ENCODE data around the gene B4GALNT4. TPM values are rescaled to one million over a fixed set of nuclear protein-coding genes. Genes with fewer than 3 reads are reported as not detected.
"Not testable (repeated sequence)": the region's sequence is repeated elsewhere in the genome, so short reads cannot be mapped to it uniquely, and the experiment has no call there.

The B4GALNT4 gene
- total and polyA plus RNA-seq, 2 of the 4 experiments (the other 2 are of a cell fraction), result 5.2 to 38.6 TPM

DNA sequence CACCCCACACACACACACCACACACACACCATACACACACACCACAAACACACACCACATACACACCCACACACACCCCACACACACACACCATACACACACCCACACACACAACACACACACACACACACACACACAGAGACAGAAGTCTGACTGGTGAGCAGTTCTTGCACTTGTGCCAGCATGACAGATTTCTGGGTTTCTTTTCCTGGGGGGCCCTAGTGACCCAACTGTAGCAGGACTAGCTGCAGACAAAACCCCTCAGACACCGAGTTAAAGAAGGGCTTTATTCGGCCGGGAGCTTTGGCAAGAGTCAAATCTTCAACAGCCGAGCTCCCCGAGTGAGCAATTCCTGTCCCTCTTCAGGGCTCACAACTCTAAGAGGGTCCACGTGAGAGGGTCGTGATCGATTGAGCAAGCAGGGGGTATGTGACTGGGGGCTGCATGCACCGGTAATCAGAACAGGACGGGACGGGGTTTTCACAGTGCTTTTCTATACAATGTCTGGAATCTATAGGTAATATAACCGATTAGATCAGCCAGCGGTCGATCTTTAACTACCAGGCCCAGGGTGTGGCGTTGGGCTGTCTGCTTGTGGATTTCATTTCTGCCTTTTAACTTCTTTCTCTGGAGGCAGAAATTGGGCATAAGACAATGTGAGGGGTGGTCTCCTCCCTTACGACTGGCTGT, 19.1 kb upstream of the B4GALNT4 start:
- H3K4me1 ChIP-seq (ENCODE audit: control insufficient read depth, insufficient read depth, low read length); H3K9me1 ChIP-seq (ENCODE audit: insufficient read depth, low read length); H4K20me1 ChIP-seq (ENCODE audit: insufficient read depth, low read length); H2BK5ac ChIP-seq (ENCODE audit: low read depth, low read length, poor library complexity, severe bottlenecking); DNase-seq; H3K9me3 ChIP-seq (ENCODE audit: control insufficient read depth, insufficient read depth, low read length); H3K27ac ChIP-seq (ENCODE audit: insufficient read depth, low read length); H3K23ac ChIP-seq (ENCODE audit: low read depth, low read length); H4K91ac ChIP-seq (ENCODE audit: insufficient read depth, low read depth, low read length); H3K27me3 ChIP-seq (ENCODE audit: control insufficient read depth, insufficient read depth, low read length); H4K8ac ChIP-seq (ENCODE audit: low read depth in 2 of 2, low read length in 2 of 2); ATAC-seq (ENCODE audit: low read depth); H3K4me2 ChIP-seq (ENCODE audit: low read depth, low read length); BruUV-seq (replicated peaks); H2AK5ac ChIP-seq (ENCODE audit: low read depth, low read length); H3K18ac ChIP-seq (ENCODE audit: low read depth, low read length); H3K4ac ChIP-seq (ENCODE audit: low read depth, low read length); CTCF ChIA-PET; dilution Hi-C loops (cut with HindIII; ENCODE audit: low sequenced_read_pairs, unreplicated experiment); H3K9ac ChIP-seq (ENCODE audit: low read depth, low read length); H3K14ac ChIP-seq (replicated peaks; ENCODE audit: low read depth, low read length); H3K56ac ChIP-seq (ENCODE audit: extremely low read depth, insufficient read depth, low read length); H3K36me3 ChIP-seq (ENCODE audit: control insufficient read depth, insufficient read depth, low read length); H2BK15ac ChIP-seq (ENCODE audit: low read depth, low read length); H2BK120ac ChIP-seq (ENCODE audit: low read depth, low read length); H2BK20ac ChIP-seq (ENCODE audit: low read depth, low read length); H2AFZ ChIP-seq (replicated peaks; ENCODE audit: low read length, poor library complexity); H3K4me3 ChIP-seq (ENCODE audit: insufficient read depth, low read depth, low read length); H4K5ac ChIP-seq (ENCODE audit: low read depth, low read length); intact Hi-C loops (cut with micrococcal nuclease); H3K79me1 ChIP-seq (ENCODE audit: low read depth in 1 of 2, low read length in 2 of 2); H2AK9ac ChIP-seq (replicated peaks; ENCODE audit: low read depth, low read length, poor library complexity): not testable (repeated sequence)
- 85% methylated on average over 4 of the region's 16 CpGs; no CpG with 5 or more reads in 1 of the 2 experiments for WGBS, 2 experiments (ENCODE audit: extremely low coverage in 2 of 2, insufficient read length in 1 of 2)
- POLR2A ChIA-PET (ENCODE audit: unreplicated experiment), result interaction anchor here (0.6 kb wide), 1 partner anchor 113 kb away, joined by 4 read pairs; the partner anchor contains the start of gene PSMD13
- in situ Hi-C loops (cut with MboI; ENCODE audit: low sequenced_read_pairs), result loop anchor here (10.0 kb wide), 1 partner anchor 45 kb away; the partner anchor contains the start of gene IFITM2
